HG03460 (cell line): ENCODE measurements around the gene EPB41L5.
A peak's percentile ranks its signal among the peaks of the same experiment; 100 is the strongest.
"Not testable (repeated sequence)": the region's sequence is repeated elsewhere in the genome, so short reads cannot be mapped to it uniquely, and the experiment has no call there.

Experiments used
- ATAC-seq: cut with Tn5 transposase; IDR thresholded peaks from one replicate; pipeline ENCODE4 v1.9.1; 2021; ENCODE audit not compliant: unreplicated experiment

EPB41L5 gene

DNA sequence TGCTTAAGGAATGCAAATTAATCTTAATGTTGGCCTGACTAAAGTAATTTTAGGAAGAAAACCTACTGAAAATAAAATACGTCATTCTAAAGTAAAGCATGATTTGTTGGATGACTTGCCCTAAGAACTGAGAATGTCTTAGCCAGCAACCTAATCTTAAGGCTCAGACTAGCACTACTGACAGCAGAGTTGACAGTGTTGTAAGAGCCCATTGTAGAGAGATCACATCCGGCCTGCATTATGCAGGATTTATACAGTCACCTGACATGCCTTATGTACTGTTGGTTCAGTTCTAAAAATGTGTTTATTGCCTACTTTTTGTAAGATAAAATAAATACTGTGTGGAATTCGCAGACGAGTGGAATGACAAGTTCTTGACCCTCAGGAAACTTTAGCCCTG lies 128.0 kb downstream of the EPB41L5 start:
- ATAC-seq, result no peak

DNA sequence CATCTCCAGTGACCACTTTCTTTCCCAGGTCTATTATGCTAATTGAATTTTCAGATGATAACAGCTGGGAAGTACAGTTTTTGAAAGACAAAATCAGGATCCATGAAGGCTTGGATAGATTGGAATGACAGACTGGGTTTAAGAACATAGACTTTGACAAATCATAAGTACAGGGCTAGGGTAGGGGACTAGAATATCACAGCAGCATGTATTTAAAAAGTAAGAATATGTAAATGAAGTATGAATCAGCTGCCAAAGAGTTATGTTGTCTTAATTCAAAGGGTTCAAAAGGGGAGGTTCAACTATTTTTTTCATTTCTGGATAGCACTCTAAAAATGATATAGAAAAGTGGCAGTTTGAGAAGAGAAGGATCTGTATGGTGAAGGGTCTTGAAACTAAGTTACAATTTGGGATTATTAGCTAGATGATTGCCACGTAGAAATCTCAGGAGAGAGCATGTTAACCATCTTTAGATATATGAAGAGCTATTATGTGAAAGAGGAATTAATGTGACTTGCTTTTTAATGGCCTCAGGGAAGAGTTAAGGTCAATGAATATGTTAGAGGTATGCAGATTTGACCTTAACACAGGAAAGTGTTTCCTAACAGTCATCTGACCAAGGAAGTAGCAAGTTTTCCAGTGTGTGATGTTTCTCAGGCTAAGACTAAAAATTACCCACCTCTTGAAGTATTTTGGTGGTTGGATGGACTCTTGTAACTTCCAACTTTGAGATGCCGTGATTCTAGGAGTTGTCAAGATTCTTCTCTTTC lies 128.6 kb downstream of the EPB41L5 start:
- no peak for ATAC-seq

GRCh38 chr2:120142528-120143219 lies 129.8 kb downstream of the EPB41L5 start:
- no peak for ATAC-seq

DNA sequence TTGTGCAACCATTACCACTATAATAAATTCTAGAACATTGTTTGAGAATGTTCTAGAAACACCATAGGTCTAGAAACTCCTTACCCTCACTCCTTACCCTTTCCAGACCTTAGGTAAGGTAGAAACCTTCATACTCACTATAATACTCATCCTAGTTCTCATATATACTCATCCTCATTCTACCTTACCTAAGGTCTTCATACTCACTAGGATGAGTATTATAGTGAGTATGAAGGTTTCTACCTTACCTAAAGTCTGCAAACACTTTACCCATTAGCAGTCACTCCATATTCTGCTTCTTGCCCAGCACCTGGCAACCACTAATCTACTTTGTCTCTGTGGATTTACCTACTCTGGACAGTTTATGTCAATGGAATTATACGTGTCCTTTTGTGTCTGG lies 135.4 kb downstream of the EPB41L5 start:
- no peak for ATAC-seq

DNA sequence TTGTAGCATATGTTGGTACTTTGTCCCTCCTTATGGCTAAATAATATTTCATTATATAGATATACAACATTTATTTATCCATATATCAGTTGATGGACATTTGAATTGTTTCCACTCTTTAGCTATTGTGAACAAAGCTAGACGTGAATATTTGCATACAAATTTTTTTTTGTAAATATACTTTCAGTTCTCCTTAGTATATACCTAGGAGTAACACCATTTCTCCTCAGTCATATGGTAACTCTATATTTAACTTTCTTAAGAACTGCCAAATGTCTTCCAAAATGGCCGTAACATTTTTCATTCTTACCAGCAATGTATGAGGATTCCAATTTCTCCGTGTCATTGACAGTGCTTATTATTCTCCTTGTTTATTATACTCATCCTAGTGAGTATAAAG lies 135.8 kb downstream of the EPB41L5 start:
- no peak for ATAC-seq

DNA sequence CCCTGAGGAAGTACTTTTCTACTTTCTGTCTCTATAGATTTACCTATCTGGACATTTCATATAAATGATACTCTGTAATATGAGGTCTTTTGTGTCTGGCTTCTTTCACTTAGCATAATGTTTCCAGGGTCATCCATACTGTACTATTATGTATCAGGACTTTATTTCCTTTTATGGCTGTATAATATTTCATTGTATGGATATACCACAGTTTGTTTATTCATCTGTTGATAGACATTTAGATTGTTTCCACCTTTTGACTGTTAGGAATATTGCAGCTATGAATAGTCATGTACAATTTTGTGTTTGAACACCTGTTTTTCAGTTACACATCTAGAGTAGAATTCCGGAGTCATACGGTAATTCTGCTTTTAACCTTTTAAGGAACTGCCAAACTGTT lies 136.5 kb downstream of the EPB41L5 start:
- ATAC-seq, result no peak

DNA sequence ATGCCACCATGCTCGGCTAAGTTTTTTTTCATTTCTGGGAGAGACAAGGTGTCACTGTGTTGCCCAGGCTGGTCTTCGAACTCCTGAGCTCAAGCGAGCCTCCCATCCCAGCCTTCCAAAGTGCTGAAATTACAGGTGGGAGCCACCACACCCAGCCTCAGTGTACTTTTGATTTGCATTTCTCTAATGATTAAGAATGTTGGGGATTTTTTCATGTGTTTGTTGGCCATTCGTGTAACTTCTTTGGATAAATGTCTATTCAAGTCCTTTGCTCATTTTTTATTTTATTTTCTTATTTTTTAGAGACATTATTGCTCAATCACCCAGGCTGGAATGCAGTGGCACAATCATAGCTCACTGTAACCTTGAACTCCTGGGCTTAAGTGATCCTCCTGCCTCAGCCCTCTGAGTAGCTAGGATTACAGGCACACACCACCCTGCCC lies 137.2 kb downstream of the EPB41L5 start:
- no peak for ATAC-seq

- no peak for ATAC-seq
Observed at GRCh38 chr2:120155308-120155707, 142.4 kb downstream of the EPB41L5 start.

DNA sequence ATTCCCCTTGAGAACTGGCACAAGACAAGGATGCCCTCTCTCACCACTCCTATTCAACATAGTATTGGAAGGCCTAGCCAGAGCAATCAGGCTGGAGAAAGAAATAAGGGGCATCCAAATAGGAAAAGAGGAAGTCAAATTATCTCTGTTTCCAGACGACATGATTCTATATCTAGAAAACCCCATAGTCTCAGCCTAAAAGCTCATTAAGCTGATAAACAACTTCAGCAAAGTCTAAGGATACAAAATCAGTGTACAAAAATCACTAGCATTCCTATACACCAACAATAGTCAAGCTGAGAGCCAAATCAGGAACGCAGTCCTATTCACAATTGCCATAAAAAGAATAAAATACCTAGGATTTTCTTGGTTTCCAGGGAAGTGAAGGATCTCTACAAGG lies 145.8 kb downstream of the EPB41L5 start:
- not testable (repeated sequence) for ATAC-seq

- ATAC-seq, result no peak
Observed at GRCh38 chr2:120161190-120161589, 148.3 kb downstream of the EPB41L5 start.

DNA sequence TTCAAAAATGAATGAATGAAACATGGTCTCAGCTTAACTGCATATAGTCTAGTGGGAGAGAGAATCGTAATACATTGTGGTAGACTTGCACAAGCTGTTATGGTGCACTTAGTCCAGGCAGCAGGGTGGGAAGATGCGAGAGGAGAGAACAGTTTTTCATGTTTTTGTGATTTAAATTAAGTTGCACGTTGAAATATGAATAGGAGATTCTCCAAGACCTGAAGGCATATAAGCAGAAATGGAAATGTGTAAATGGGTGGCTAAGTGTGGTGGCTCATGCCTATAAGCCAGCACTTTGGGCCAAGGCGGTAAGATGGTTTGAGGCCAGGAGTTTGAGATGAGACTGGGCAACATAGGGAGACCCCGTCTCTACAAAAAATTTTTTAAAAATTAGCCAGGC lies 149.8 kb downstream of the EPB41L5 start:
- ATAC-seq, result no peak

- ATAC-seq, result no peak
Observed at GRCh38 chr2:120167272-120167671, 154.4 kb downstream of the EPB41L5 start.

GRCh38 chr2:120169020-120169419 lies 156.1 kb downstream of the EPB41L5 start:
- ATAC-seq, result no peak

DNA sequence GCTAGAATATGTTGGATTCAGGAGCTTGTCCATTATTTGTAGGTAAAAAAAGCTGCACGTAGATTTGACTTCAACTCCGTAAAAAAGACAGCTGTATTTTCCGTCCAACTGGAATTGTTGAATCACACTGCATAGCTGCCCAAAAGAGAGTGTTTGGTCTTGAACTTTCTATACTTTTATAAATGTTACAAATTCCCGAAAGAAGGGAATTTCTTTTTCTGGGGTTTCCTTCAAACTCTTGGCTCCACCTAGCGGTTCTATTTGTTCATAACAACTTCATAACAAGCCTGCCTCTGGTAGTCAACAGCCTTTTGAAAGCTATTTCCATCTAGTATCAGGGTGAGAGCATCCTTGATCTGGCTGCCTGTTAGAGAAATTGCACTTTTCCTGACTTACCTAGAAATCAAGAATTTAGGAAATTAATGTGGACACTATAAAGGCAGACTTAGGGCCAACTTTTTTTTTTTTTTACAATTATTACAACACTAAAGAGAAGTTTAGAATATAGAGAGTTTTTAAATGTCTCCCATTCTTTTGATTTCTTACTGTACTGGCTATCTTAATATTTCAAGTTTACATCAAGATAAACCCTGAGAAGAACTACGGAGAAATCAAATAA lies 162.2 kb downstream of the EPB41L5 start:
- ATAC-seq, result no peak

DNA sequence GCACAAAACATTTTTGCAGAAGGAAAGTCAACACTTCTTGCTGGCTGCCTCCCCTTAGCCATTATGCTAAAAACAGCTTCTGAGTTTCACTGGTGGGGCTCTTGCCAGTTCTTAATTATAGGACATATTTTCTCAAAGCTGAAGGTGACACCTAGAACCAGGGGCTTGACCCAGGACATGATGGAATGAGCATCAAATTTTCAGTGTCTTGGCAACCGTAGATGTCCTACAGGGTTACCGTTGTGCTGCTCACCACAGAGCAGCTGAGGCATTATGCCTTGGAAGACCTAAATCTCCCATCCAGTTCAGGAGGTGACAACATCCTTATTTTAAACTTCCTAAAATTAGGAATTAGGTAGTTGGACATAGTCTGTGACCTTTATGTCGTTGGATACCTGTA lies 163.6 kb downstream of the EPB41L5 start:
- ATAC-seq, result no peak

DNA sequence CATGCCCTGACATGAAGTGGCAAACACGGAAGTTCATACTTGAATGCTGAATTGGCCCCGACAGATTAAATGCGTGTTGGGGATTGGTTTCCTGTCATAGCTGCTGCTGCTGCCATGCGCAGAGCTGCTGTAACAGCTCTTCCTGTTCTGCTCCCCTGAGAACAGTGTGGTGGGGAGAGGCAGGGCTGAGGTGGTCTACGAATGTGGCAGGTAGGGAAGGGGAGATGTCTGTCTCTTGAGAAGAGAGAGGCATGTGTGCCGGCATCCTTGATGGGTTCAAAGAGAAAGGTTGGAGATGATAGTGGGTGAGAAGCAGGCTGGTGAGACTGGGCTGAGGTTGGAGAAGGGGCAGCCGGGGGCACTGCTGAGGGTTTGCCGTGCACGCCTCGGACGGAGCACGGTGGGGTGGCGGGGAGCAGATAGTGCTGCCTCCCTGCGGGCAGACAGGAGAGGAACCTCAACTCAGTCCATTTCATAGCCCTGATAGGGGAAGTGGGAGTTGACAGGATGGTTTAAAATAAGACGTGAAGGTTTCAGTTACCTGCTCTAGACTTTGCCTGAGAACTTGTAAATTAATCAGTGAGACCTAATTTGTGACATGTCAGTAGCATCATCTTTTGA lies 164.2 kb downstream of the EPB41L5 start:
- peak; percentile 95 for ATAC-seq

DNA sequence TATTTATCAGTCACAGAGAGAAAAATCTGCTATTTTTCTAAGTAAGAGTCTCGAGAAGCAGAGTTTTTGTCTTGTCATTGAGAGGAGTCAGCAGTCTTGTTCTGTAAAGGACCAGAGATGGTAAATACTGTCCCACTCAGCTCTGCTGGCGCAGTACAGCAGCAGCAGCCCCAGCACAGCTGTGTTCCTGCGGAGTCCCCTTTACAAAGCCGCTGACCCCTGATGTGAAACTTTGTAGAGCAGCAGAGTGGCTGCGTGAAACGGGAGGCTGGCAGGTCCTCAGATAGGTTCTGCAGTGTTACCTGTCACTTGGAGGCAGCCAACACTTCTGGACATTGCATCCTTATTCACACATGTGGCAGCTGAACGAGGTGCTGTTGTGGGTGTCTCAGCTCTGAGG lies 165.1 kb downstream of the EPB41L5 start:
- no peak for ATAC-seq

DNA sequence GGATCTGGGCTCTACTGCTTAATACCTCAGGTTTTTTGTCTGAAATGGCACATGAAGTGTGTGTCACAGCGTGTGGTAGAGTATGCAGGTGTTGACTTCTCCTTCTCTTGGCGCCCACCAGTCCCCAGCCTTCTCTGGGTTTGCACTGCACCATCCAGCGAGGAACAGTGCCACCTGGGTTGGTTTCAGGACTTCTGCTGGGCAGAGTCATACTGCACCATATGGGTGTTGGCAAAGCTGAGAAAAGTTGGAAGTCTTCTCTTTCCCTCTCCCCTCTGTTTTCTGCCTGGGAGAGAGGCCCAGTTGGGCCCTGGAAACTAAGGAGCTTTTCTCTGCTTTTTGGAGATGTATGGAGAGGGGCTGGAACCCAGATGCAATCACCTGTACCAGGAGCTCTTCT lies 166.5 kb downstream of the EPB41L5 start:
- no peak for ATAC-seq

DNA sequence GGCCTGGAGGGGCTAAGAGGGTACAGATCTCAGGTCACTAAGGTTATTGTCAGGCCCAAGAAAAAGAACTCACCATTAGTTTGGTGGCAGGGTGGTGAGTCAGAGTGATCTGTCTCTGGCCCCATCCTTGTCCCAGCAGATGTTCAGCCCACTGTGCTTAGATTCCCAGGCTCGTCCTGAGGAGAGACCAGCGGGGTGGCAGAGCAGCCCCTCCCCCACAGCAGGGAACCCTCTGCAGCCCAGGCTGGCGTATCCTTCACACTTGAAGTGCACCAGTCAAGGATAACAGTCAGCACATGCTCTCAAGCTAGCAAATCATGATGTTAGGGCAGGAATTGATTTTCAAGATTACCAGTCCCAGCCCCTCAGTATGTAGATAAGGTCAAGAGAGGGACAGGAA lies 167.2 kb downstream of the EPB41L5 start:
- ATAC-seq, result no peak

DNA sequence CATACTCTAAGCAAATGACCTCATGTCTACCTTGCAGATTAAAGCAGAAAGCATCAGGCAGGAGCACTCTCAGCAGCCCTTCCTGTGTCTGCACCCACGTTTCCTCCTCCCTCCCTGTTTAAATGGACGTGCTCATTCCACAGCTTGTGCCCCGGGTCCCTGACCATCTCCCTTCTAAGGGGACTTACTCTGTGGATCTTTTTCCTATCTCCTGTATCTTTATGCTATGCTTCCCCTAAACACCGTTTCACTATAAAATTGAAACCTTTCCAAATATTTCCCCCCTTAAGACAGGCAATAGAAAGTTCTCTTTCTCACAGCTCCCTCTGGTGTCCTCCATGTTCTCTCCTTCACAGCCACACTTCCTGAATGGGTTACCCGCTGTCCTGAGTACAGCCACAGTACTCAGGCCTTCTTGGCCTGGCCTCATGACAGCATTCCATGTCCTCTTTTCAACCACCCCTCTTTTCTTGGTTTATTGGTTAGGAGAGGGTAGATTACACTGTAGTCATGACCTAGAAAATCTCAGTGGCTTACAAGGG lies 169.2 kb downstream of the EPB41L5 start:
- no peak for ATAC-seq

- ATAC-seq, result no peak
Observed at GRCh38 chr2:120189189-120189588, 176.3 kb downstream of the EPB41L5 start.
